ENCODE data around the gene SIRPB2.

Gene SIRPB2

GRCh38 chr20:1491281-1491840 is at the start of gene SIRPB2:
Gene SIRPB2, minus strand, starts transcription at chr20:1491420. Its CDS starts 61 bp downstream, at chr20:1491359.
- no peak for DNase-seq

- no peak for DNase-seq
Measured at GRCh38 chr20:1539816-1540419, 48.7 kb upstream of the SIRPB2 start.

- DNase-seq, result no peak
Measured at GRCh38 chr20:1538655-1539054, 47.4 kb upstream of the SIRPB2 start.

DNA sequence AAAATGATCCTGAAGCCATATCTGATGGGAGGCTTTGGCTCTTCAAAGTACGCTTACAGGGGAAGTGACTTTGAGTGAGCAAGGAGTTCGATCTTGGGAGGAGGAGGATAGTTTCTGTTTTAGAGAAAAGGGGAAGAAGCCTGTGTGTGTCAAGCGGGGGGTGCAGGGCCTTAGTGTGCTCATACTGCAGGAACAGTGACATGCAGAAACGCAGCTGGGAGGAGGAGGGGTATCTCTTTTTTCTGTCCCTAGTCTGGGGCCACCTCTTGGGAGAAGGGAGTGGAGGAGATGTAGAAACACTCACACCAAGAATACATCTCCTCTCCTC is 46.5 kb upstream of the SIRPB2 start:
- DNase-seq, result no peak

DNA sequence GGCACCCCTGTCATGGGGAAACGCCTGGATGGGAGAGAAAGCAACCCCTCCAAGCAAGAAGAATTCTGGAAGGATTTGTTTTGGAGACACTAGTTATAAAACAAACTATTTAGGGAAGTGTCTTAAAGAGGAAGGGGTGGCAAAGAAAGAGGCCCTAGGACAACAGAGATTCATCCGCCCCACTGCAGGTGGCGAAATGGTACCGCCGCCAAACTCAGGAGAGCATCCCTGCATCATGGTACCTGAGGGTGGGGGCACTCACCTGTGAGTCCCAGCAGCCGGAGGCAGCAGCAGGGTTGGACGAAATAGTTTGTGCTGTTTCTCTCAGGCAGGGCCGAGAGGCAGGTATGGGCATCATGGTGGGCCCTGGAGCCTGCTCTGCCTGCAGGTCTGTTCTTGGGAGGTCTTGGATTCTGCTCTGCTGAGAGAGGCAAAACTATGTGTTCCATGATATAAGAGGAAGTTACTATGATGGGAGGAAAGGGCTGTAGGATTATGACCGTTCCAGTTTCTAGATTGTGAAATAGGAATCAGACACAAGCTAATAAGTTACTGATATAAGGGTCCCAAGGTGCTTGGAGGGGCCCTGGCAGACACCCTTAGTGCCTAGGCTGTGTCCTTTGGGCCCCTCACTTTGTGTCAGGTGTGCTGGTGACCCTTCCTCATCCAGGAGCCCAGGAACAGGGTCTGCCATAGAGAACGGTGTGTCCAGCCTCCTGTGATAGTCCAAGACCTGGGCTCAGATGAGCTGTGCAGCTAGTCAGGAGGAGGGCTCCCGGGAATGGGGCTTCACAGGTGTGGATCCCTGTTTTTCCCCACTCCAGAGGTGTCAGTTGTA is 45.9 kb upstream of the SIRPB2 start:
- DNase-seq, result no peak

DNA sequence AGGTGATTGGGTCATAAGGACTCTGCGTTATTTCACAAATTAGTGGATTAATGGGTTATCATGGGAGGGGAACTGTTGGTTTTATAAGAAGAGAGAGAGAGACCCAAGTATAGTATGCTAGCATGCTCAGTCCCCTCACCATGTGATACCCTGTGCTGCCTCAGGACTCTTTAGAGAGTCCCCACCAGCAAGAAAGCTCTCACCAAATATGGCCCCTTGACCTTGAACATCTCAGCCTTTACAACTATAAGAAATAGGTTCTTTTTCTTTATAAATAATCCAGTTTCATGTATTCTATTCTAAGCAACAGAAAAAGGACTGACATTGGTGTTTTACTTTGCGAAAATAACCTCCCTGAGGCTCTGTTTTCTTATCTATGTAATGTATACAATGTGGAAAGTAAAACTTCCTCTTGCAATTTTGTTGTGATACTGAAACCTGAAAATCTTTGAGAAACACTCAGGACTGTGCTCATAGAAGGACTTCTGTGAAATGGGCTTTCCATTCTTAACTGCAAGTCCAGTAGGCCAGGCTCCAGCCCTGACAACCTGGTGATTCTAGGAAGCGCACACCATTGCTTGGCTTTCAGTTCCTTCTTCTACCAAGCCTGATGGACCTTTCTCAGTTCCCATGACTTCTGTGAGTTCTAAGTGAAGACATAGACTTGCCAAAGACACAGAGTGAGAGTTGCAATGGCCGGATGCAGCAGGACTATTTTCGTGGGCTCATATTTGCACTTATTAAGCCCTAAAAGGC is 44.4 kb upstream of the SIRPB2 start:
- no peak for DNase-seq

GRCh38 chr20:1534526-1534925 is 43.3 kb upstream of the SIRPB2 start:
- DNase-seq, result no peak

DNA sequence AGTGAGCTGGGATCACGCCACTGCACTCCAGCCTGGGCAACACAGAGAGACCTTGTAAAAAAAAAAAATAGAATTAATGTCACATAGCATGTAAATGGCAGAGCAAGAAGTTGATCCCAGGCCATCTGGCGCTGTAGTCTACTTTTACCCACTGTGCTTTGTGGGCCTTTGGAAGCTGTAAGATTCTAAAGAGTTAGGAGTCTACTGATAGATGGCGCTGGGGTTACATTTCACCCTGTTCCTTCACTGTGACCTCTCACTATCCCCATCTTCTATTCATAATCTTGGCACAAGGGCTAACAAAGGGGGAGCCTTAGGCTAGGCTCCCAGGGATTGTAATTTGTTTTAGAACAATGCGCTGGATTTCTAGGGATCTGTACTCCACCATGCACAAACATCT is 41.8 kb upstream of the SIRPB2 start:
- peak; percentile 1 for DNase-seq

- no peak for DNase-seq
Measured at GRCh38 chr20:1528811-1529210, 37.6 kb upstream of the SIRPB2 start.

DNA sequence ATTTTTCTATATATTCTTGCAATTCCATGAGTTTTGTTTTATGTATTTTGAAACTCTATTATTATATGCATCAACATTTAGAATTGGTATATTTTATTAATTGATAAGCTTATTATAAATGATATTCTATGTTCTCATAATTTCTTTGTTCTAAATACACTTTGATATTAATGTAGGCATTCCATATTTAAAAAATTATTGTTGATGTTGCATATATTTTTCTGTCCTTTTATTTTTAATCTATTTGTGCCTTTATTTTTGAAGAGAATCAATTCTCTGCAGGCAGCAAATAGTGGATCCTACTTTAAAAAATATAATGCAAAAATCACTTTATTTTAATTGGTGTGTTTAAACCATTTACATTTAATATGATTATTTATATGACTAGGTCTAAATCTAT is 36.7 kb upstream of the SIRPB2 start:
- DNase-seq, result no peak

- no peak for DNase-seq
Measured at GRCh38 chr20:1526896-1527295, 35.7 kb upstream of the SIRPB2 start.

DNA sequence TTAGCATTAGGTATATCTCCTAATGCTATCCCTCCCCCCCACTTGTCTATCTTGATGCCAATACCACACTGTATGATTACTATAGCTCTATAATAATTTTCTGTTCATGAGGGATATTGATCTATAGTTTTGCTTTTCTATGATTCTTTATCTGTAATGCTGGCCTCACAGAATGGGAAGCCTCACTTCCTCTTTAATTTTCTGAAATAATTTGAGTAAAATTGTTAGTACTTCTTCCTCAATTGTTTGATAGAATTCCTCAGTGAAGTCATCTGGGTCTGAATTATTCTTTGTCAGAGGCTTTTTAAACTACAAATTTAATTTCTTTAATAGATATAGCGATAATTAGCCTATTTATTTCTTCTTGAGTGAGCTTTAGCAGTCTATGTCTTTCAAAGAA is 35.1 kb upstream of the SIRPB2 start:
- DNase-seq, result no peak

- no peak for DNase-seq
Measured at GRCh38 chr20:1524004-1524403, 32.8 kb upstream of the SIRPB2 start.

DNA sequence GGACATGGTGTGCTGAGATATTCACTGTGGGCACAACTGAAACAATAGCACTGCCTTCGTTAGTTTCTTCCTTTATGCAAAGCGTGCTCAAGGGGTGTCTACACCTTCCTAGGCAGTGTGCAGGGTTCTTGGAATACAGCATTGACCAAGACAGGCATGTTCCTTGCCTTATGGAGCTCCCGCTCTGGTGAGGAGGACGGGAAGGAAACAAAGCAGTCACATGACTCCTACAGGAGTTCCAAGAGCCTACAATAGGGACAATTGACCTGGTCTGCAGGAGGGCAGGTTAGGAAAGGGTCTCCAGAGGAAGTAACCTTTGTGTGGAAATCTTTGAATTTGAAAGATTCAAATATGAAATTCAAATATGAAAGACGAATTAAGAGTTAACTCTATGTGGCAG is 25.8 kb upstream of the SIRPB2 start:
- no peak for DNase-seq

DNA sequence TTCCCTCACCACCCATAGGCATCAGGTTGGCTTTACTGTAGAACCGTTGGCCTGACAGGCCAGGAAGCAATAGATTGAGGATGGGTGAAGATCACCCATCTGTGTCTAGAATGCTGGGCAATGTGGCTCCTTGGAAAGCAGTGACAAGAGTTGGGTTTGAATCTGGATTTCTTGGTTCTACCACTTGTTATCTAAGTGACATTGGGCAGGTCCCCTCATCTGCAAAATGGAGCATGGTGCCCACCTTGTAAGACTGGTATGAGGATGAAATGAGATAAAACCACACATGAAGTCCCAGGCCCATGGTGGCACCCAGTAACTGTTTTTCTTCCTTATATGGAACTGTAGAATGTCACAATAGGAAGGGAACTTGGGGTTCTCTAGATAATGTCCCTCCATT is 22.6 kb upstream of the SIRPB2 start:
- no peak for DNase-seq

DNA sequence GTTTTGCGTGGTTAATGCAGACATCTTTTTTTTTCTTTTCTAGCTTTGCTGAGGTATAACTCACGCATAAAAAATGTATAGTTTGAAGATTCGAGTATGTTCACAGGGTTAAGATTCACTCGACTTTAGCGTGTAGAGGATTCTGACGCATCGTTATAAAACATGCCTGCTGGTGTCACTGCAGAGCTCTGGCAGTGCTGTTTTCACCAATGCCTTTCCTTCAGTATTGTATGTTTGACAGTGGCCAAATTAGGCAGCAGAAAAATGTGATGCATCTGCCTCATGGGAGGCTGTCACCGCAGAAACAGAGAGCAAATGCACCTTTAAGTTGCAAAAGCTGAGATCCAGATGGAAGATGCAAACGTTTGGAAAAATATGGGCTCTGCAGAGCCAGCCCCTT is 18.0 kb upstream of the SIRPB2 start:
- DNase-seq, result peak; percentile 3

GRCh38 chr20:1508574-1508973 is 17.4 kb upstream of the SIRPB2 start:
- no peak for DNase-seq

- DNase-seq, result no peak
Measured at GRCh38 chr20:1507276-1507675, 16.1 kb upstream of the SIRPB2 start.

DNA sequence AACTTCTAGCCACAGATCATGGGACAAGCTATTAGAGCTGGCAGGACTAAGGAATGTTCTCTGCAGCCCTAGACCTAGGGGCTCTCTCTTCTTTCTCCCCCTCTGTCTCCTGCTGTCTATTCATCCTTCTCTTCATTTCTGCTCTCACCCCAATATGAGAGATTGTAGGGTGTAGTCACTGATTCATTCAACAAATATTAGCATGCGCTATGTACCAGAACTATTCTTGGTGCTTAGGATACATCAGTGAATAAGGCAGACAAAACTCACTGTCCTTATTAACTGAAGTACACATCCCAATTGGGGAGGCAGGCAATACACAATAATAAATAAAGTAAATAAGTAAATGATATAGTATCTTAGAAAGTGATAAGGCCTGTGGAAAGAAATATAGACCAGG is 14.7 kb upstream of the SIRPB2 start:
- DNase-seq, result no peak

DNA sequence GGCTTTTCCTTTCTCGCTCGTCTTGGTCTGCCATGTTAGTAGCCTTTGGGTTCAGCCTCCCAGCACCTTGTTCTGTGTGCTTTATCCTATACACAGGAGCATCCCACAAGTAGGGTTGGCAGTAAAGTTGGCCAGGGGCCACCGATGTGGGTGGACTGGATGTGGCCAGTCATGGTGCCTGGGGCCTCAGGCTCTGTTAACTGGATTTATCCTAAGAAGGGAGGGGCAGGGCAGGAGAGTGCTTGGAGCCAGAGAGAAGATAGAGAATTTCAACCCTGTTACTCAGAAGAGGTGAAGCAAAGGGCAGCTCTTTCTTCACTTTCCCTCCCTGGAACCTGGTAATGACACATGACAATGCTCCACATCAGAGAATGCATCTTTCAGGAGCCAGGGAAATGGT is 14.1 kb upstream of the SIRPB2 start:
- no peak for DNase-seq

- DNase-seq, result peak; percentile 89
Measured at GRCh38 chr20:1503564-1504227, 12.5 kb upstream of the SIRPB2 start.

- no peak for DNase-seq
Measured at GRCh38 chr20:1500496-1500895, 9.3 kb upstream of the SIRPB2 start.

All from NCI-H1694 treated with DMSO at 0.1 percent for 48 hours (cell line).